Fibroblast of lung (primary cell): ENCODE results near the gene AGXT. TPM values are rescaled to one million over a fixed set of nuclear protein-coding genes. Genes with fewer than 3 reads are reported as not detected.

Source experiments
- DNase-seq, 2 donors: peaks; one replicate each; pipeline versions ENCODE4 v3.0.0 to v3.0.0-alpha.2; 2010; ENCODE audit warnings: low read depth in 2 of 2
- H2AFZ ChIP-seq: 2 replicates; pipeline ENCODE4 v1.5.1; 2012; ENCODE audit warnings: low read length, control low read depth, inconsistent platforms
- H3K27ac ChIP-seq: 2 replicates; pipeline ENCODE4 v1.5.1; 2011; ENCODE audit warnings: low read length, control low read depth; ENCODE audit not compliant: insufficient read depth
- H3K27me3 ChIP-seq: 2 replicates; pipeline ENCODE4 v1.5.1; 2011; ENCODE audit warnings: mild to moderate bottlenecking, low read length; ENCODE audit not compliant: control insufficient read depth, insufficient read depth
- H3K36me3 ChIP-seq: 2 replicates; pipeline ENCODE4 v1.5.1; 2011; ENCODE audit warnings: low read length; ENCODE audit not compliant: control insufficient read depth, insufficient read depth
- H3K4me1 ChIP-seq: 2 replicates; pipeline ENCODE4 v1.5.1; 2011; ENCODE audit warnings: low read length; ENCODE audit not compliant: control insufficient read depth, insufficient read depth; ENCODE audit errors: extremely low read depth
- H3K4me2 ChIP-seq: 2 replicates; pipeline ENCODE4 v1.5.1; 2011; ENCODE audit warnings: low read length, control low read depth; ENCODE audit not compliant: insufficient read depth; ENCODE audit errors: extremely low read depth
- H3K4me3 ChIP-seq, 4 experiments: fragments of 200-600 bp in 1 of 4; sonication (generic) in 1 of 4; replicated peaks in 1 of 4; 2 replicates each; pipeline ENCODE4 v1.5.1; 2011 to 2016; ENCODE audit warnings: low read length in 4 of 4, low read depth in 3 of 4, mild to moderate bottlenecking in 3 of 4, control low read depth in 2 of 4, inconsistent platforms in 1 of 4, mixed read lengths in 1 of 4; ENCODE audit not compliant: insufficient read depth in 1 of 4; ENCODE audit errors: control extremely low read depth in 1 of 4
- H3K79me2 ChIP-seq: 2 replicates; pipeline ENCODE4 v1.5.1; 2012; ENCODE audit warnings: mild to moderate bottlenecking, low read length, inconsistent platforms; ENCODE audit not compliant: control insufficient read depth, insufficient read depth
- H3K9ac ChIP-seq: 2 replicates; pipeline ENCODE4 v1.5.1; 2011; ENCODE audit warnings: mild to moderate bottlenecking, low read length, control low read depth; ENCODE audit not compliant: insufficient read depth
- H3K9me3 ChIP-seq: 2 replicates; pipeline ENCODE4 v1.5.1; 2012; ENCODE audit warnings: low read depth, low read length; ENCODE audit not compliant: control insufficient read depth, insufficient read depth
- H4K20me1 ChIP-seq: 2 replicates; pipeline ENCODE4 v1.5.1; 2011; ENCODE audit warnings: low read length; ENCODE audit not compliant: control insufficient read depth, insufficient read depth; ENCODE audit errors: extremely low read depth
- EZH2 ChIP-seq: IDR thresholded peaks from 2 replicates; pipeline ENCODE4 v1.5.1; 2012; ENCODE audit warnings: low read length, control low read depth, mild to moderate bottlenecking; ENCODE audit errors: missing control alignments
- polyA plus RNA-seq, 2 donors: library from polyadenylated mRNA; depleted of rRNA in 1 of 2; stranded (reverse) in 1 of 2; unstranded in 1 of 2; fragments of >200 nt; gene quantifications; 2 replicates each; pipeline ENCODE4 v1.2.1, GENCODE V29; 2011 to 2012; ENCODE audit warnings: missing spikeins in 1 of 2
- total RNA-seq: library from RNA; depleted of rRNA; stranded (reverse); fragments of >200 nt; gene quantifications from 2 replicates; pipeline ENCODE4 v1.2.1, GENCODE V29; 2014
- TF ChIP-seq, protein P1 (sequence below), 2 donors: IDR thresholded peaks in 1 of 2; conservative IDR thresholded peaks in 1 of 2; 1 replicate in 1 of 2; 2 replicates in 1 of 2; pipeline ENCODE4 v1.5.1; 2011 to 2012; ENCODE audit warnings: low read length in 2 of 2, control low read depth in 1 of 2, inconsistent platforms in 1 of 2, low read depth in 1 of 2, mild to moderate bottlenecking in 1 of 2

The AGXT gene
- total and polyA plus RNA-seq, 2 donors (not counting 1 experiment from before 2014, with no cell fraction given), result not detected

GRCh38 chr2:240916571-240917008, 48.0 kb downstream of the AGXT start:
- DNase-seq, result peak; percentile 83 to 93
- Histone ChIP-seq H3K27me3 (no peaks in the 10 kb centered on the region), H3K4me1 (peaks cover 37% of the 10 kb centered on the region), H3K4me2 (peak overlapping the region; percentile 42), H3K9ac (peak overlapping the region; percentile 36), H3K79me2 (no peaks in the 10 kb centered on the region), H3K36me3 (no peaks in the 10 kb centered on the region), H3K27ac (peak overlapping the region; percentile 85), H3K9me3 (no peaks in the 10 kb centered on the region), H2AFZ (peak overlapping the region; percentile 37), H4K20me1 (no peaks in the 10 kb centered on the region), H3K4me3 (no peak overlapping the region)
- TF ChIP-seq, protein P1, sequence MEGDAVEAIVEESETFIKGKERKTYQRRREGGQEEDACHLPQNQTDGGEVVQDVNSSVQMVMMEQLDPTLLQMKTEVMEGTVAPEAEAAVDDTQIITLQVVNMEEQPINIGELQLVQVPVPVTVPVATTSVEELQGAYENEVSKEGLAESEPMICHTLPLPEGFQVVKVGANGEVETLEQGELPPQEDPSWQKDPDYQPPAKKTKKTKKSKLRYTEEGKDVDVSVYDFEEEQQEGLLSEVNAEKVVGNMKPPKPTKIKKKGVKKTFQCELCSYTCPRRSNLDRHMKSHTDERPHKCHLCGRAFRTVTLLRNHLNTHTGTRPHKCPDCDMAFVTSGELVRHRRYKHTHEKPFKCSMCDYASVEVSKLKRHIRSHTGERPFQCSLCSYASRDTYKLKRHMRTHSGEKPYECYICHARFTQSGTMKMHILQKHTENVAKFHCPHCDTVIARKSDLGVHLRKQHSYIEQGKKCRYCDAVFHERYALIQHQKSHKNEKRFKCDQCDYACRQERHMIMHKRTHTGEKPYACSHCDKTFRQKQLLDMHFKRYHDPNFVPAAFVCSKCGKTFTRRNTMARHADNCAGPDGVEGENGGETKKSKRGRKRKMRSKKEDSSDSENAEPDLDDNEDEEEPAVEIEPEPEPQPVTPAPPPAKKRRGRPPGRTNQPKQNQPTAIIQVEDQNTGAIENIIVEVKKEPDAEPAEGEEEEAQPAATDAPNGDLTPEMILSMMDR (conservative IDR thresholded peaks at IDR 0.05 in 1 of 2, IDR thresholded peaks at IDR 0.05 in 1 of 2; ENCODE audit: low read depth in 1 of 2, low read length in 2 of 2), result no peak
- no peak for TF ChIP-seq EZH2

DNA sequence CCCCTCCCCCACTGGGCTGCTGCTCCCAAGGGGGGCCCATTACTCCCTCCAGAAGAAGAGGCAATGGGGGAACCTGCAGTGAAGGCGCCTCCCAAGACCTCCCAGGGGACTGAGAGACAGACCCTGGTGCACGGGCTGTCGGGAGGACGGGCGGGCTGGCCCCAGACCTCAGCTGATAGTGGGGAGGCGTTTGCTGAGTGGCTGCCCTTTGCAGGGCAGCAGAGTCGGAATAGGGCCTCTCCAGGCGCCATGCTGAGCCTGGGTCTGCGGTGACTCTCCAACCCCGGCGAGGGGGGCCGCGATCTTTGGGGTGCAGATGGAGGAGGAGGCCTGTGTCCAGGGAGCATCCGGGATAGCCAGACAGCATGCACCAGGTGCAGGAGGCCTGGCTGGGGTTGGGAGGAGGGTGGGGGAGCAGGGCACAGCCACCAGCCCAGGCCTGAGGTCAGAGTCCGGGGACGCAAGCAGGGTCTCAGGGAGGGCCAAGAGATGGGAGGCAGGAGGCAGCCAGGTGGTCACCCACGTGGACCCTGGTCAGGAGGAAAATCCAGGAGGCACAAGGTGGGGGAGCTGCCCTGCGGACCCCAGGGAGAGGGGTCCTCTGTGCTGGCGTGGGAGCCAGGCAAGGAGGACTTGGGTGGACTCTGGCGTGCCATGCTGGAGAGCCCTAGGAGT, 48.5 kb downstream of the AGXT start:
- TF ChIP-seq, protein P1 (conservative IDR thresholded peaks at IDR 0.05 in 1 of 2, IDR thresholded peaks at IDR 0.05 in 1 of 2; ENCODE audit: low read depth in 1 of 2, low read length in 2 of 2), result no peak
- no peaks in the 10 kb centered on the region for H4K20me1 ChIP-seq
- no peak overlapping the region for H3K4me3 ChIP-seq
- peak overlapping the region; percentile 36 for H3K9ac ChIP-seq
- H3K27ac ChIP-seq, result peak overlapping the region; percentile 85
- no peaks in the 10 kb centered on the region for H3K79me2 ChIP-seq
- peaks cover 42% of the 10 kb centered on the region for H3K4me1 ChIP-seq
- H2AFZ ChIP-seq, result no peak overlapping the region
- no peaks in the 10 kb centered on the region for H3K9me3 ChIP-seq
- H3K27me3 ChIP-seq, result no peaks in the 10 kb centered on the region
- peak overlapping the region; percentile 42 for H3K4me2 ChIP-seq
- no peaks in the 10 kb centered on the region for H3K36me3 ChIP-seq
- DNase-seq, result no peak

- H3K9ac ChIP-seq, result no peak overlapping the region
- DNase-seq, result peak in 1 of 2 donors; percentile 7
- no peak overlapping the region for H2AFZ ChIP-seq
- H3K79me2 ChIP-seq, result no peaks in the 10 kb centered on the region
- H3K9me3 ChIP-seq, result no peaks in the 10 kb centered on the region
- no peaks in the 10 kb centered on the region for H3K27me3 ChIP-seq
- TF ChIP-seq, protein P1 (conservative IDR thresholded peaks at IDR 0.05 in 1 of 2, IDR thresholded peaks at IDR 0.05 in 1 of 2; ENCODE audit: low read depth in 1 of 2, low read length in 2 of 2), result no peak
- TF ChIP-seq EZH2, result no peak
- H3K4me3 ChIP-seq, result no peak overlapping the region
- H3K4me2 ChIP-seq, result no peak overlapping the region
- H3K36me3 ChIP-seq, result no peaks in the 10 kb centered on the region
- peak overlapping the region; percentile 85 for H3K27ac ChIP-seq
- peaks cover 46% of the 10 kb centered on the region for H3K4me1 ChIP-seq
- H4K20me1 ChIP-seq, result no peaks in the 10 kb centered on the region
These were observed 49.1 kb downstream of the AGXT start for GRCh38 chr2:240917684-240918257.
